Measurements from ENCODE around the gene SOX18.
A peak's percentile ranks its signal among the peaks of the same experiment; 100 is the strongest.

Gene SOX18

DNA sequence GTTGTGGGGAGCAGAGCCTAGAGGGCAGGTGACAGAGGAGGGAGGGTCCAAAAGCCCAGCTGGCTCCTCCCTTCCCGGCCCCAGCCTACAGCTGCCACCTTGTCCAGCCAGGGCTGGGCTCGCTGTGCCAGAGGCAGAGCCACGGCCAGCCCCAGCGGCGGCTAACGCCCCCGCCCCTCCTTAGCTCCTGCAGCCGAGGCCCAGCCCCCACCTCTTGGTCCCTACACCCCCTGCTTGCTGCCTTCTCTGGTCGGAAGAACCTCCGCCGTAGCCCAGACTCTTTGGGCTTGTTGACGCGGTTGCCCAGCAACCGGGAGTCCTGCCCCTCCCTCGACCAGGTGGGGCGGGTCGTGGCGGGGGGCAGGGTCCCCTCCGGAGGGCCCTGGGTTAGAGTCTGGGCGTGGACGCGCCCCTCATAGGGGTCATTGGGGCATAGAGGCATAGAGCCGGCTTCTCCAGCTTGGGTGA is 35.3 kb upstream of the SOX18 start:
- no peak overlapping the region for H3K4me3 ChIP-seq (ENCODE audit: low read depth, low read length)
- no peak for TF ChIP-seq POLR2A (IDR thresholded peaks at IDR 0.05; ENCODE audit: extremely low read depth, insufficient read length)
- TF ChIP-seq, protein P1, sequence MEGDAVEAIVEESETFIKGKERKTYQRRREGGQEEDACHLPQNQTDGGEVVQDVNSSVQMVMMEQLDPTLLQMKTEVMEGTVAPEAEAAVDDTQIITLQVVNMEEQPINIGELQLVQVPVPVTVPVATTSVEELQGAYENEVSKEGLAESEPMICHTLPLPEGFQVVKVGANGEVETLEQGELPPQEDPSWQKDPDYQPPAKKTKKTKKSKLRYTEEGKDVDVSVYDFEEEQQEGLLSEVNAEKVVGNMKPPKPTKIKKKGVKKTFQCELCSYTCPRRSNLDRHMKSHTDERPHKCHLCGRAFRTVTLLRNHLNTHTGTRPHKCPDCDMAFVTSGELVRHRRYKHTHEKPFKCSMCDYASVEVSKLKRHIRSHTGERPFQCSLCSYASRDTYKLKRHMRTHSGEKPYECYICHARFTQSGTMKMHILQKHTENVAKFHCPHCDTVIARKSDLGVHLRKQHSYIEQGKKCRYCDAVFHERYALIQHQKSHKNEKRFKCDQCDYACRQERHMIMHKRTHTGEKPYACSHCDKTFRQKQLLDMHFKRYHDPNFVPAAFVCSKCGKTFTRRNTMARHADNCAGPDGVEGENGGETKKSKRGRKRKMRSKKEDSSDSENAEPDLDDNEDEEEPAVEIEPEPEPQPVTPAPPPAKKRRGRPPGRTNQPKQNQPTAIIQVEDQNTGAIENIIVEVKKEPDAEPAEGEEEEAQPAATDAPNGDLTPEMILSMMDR (IDR thresholded peaks at IDR 0.05; ENCODE audit: low read depth, low read length) = no peak
- no peak for TF ChIP-seq MYC (IDR thresholded peaks at IDR 0.05; ENCODE audit: low read depth, low read length)
- TF ChIP-seq, protein P2, sequence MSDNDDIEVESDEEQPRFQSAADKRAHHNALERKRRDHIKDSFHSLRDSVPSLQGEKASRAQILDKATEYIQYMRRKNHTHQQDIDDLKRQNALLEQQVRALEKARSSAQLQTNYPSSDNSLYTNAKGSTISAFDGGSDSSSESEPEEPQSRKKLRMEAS (IDR thresholded peaks at IDR 0.05; ENCODE audit: low read depth, low read length) = no peak
- DNase-seq (ENCODE audit: low read depth) = no peak

GRCh38 chr20:64083804-64084684 is 34.6 kb upstream of the SOX18 start, which contains the start of gene LKAAEAR1:
Gene LKAAEAR1, minus strand, starts transcription at chr20:64084398. Its CDS starts 179 bp downstream, at chr20:64084219.
- peak within 1 kb of the TSS; percentile 13 for H3K4me3 ChIP-seq (ENCODE audit: low read depth, low read length)
- DNase-seq (ENCODE audit: low read depth) = no peak
- no peak for TF ChIP-seq POLR2A (IDR thresholded peaks at IDR 0.05; ENCODE audit: extremely low read depth, insufficient read length)
- TF ChIP-seq, protein P1 (IDR thresholded peaks at IDR 0.05; ENCODE audit: low read depth, low read length) = no peak
- no peak for TF ChIP-seq MYC (IDR thresholded peaks at IDR 0.05; ENCODE audit: low read depth, low read length)
- TF ChIP-seq, protein P2 (IDR thresholded peaks at IDR 0.05; ENCODE audit: low read depth, low read length) = no peak

DNA sequence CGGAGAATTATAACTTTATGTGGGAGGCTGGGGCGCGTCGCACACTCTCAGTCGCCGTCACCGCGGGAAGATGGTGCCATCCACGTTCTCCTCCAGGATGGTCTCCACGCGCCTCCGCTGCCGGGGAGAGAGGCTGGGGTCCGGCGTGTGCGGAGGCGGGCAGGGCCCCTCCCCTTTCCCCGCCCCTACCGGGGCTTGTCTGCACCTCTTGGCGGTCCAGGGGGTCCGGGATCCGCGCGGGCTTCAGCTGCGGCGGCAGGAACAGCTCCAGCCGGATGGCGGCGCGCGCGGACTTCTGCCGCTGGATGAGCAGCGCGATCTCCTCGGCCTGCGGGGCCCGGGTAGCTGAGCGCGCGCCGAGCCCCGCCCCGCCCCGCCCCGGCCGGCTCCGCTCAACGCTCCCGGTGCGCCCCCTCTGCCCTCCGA is 34.0 kb upstream of the SOX18 start:
- H3K4me3 ChIP-seq (ENCODE audit: low read depth, low read length) = peak overlapping the region; percentile 13
- TF ChIP-seq, protein P1 (IDR thresholded peaks at IDR 0.05; ENCODE audit: low read depth, low read length) = peak; percentile 65
- TF ChIP-seq, protein P2 (IDR thresholded peaks at IDR 0.05; ENCODE audit: low read depth, low read length) = no peak
- peak; percentile 29; the same call in 1 of the 2 replicates for TF ChIP-seq MYC (IDR thresholded peaks at IDR 0.05; ENCODE audit: low read depth, low read length)
- TF ChIP-seq POLR2A (IDR thresholded peaks at IDR 0.05; ENCODE audit: extremely low read depth, insufficient read length) = no peak

GRCh38 chr20:64082820-64083377 is 33.5 kb upstream of the SOX18 start:
- DNase-seq (ENCODE audit: low read depth) = no peak
- peak overlapping the region; percentile 13 for H3K4me3 ChIP-seq (ENCODE audit: low read depth, low read length)
- TF ChIP-seq POLR2A (IDR thresholded peaks at IDR 0.05; ENCODE audit: extremely low read depth, insufficient read length) (no peak), MYC (IDR thresholded peaks at IDR 0.05; ENCODE audit: low read depth, low read length) (no peak)
- TF ChIP-seq, protein P1 (IDR thresholded peaks at IDR 0.05; ENCODE audit: low read depth, low read length) = peak; percentile 2

More for the DNA sequence above, 34.0 kb upstream of the SOX18 start:
- DNase-seq (ENCODE audit: low read depth) = peak; percentile 89

DNA sequence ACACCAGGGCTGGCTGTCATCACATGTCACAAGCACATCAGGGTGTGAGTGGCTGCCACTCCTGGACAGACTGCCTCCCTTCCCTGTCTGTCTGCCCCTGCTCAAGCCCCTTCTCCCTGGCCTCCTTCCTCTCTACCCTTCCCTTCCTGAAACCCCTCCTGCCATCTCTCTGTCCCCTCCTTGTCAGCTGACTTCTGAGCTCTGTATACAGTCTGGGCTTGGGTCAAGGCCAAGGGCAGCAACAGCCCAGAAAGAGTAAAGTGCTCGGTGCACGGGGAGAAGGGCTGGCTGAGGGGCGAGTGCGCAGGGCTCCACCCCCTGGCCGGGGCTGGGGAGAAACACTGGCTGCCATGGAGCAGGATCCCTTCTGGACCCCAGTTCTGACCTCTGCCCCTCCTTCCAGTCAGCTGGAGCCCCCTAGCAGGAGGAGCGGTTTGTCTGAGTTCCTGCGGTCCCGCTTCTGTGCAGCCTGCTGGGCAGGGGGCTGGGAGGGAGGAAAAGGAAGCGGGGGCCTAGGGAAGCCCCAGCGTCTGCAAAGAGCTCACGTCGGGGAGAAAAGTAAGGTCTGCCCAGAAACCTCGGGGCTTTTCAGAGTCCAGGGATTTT is 32.8 kb upstream of the SOX18 start:
- no peak overlapping the region for H3K4me3 ChIP-seq (ENCODE audit: low read depth, low read length)
- TF ChIP-seq, protein P2 (IDR thresholded peaks at IDR 0.05; ENCODE audit: low read depth, low read length) = peak; percentile 52
- TF ChIP-seq, protein P1 (IDR thresholded peaks at IDR 0.05; ENCODE audit: low read depth, low read length) = no peak
- peak; percentile 55 for DNase-seq (ENCODE audit: low read depth)
